Panc1 (cell line): ENCODE measurements around the gene CDK11B. TPM values are rescaled to one million over a fixed set of nuclear protein-coding genes. Genes with fewer than 3 reads are reported as not detected.

Experiments used
- ATAC-seq: fragments of 200-7000 bp; cut with Tn5 transposase; 2 replicates; pipeline ENCODE4 v1.9.1; 2020; ENCODE audit warnings: mild to moderate bottlenecking, moderate library complexity
- BruUV-seq: library from RNA; stranded (reverse); fragments of 400-500 nt; replicated peaks from 2 replicates; lab custom pipeline; 2021; lab: Mats Ljungman, UMichigan
- CTCF ChIA-PET: fragments of 300-600 bp; sonication (Branson Sonifier 250); formaldehyde crosslinking; loops from one replicate; lab custom pipeline; 2022; ENCODE audit warnings: antibody characterized with exemption; lab: Charles Lee
- POLR2A ChIA-PET: fragments of 300-600 bp; sonication (Branson Sonifier 250); formaldehyde crosslinking; loops from one replicate; lab custom pipeline; 2022; ENCODE audit warnings: antibody characterized with exemption; lab: Charles Lee
- DNase-seq: peaks from one replicate; pipeline ENCODE4 v3.0.0-alpha.2; 2010; ENCODE audit warnings: low read depth, low spot score
- H3K27ac ChIP-seq: 2 replicates; pipeline ENCODE4 v1.5.1; 2011; ENCODE audit warnings: mild to moderate bottlenecking, low read length, inconsistent platforms
- H3K27me3 ChIP-seq: fragments of 200-500 bp; sonication (Bioruptor generic); 2 replicates; pipeline ENCODE4 v1.6.0; 2014; ENCODE audit warnings: low read length, inconsistent platforms; ENCODE audit not compliant: control insufficient read depth, insufficient read depth
- H3K36me3 ChIP-seq: fragments of 200-500 bp; sonication (Bioruptor generic); 2 replicates; pipeline ENCODE4 v1.5.1; 2014; ENCODE audit warnings: inconsistent platforms, mild to moderate bottlenecking, low read length, moderate library complexity; ENCODE audit not compliant: control insufficient read depth, insufficient read depth
- H3K4me1 ChIP-seq: 2 replicates; pipeline ENCODE4 v1.5.1; 2011; ENCODE audit warnings: inconsistent platforms, mild to moderate bottlenecking, low read length, moderate library complexity; ENCODE audit not compliant: control insufficient read depth, insufficient read depth
- H3K4me3 ChIP-seq, 2 experiments: 2 replicates each; pipeline ENCODE4 v1.5.1; 2011 to 2012; ENCODE audit warnings: low read depth in 2 of 2, low read length in 2 of 2, mild to moderate bottlenecking in 2 of 2, inconsistent platforms in 1 of 2, moderate library complexity in 1 of 2
- H3K9me3 ChIP-seq: fragments of 200-500 bp; sonication (Bioruptor generic); 2 replicates; pipeline ENCODE4 v1.5.1; 2014; ENCODE audit warnings: low read depth, mild to moderate bottlenecking, inconsistent platforms, low read length, moderate library complexity; ENCODE audit not compliant: control insufficient read depth, insufficient read depth
- CTCF ChIP-seq: fragments of 450-650 bp; IDR thresholded peaks from 2 replicates; pipeline ENCODE4 v1.5.1; 2017; ENCODE audit warnings: mild to moderate bottlenecking
- POLR2AphosphoS5 ChIP-seq: IDR thresholded peaks from 2 replicates; pipeline ENCODE4 v1.6.1; 2012; ENCODE audit warnings: mild to moderate bottlenecking, low read depth, low read length, moderate library complexity
- REST ChIP-seq, 2 experiments: IDR thresholded peaks; 2 replicates each; pipeline ENCODE4 v1.6.1; 2011 to 2012; ENCODE audit warnings: low read depth in 2 of 2, control low read depth in 1 of 2, low read length in 1 of 2, mild to moderate bottlenecking in 1 of 2, moderate library complexity in 1 of 2; ENCODE audit not compliant: insufficient read depth in 1 of 2
- SIN3A ChIP-seq: IDR thresholded peaks from 2 replicates; pipeline ENCODE4 v1.6.1; 2012; ENCODE audit warnings: low read depth, mild to moderate bottlenecking, low read length, moderate library complexity, borderline replicate concordance; ENCODE audit not compliant: insufficient read depth
- TCF7L2 ChIP-seq: IDR thresholded peaks from 2 replicates; pipeline ENCODE4 v1.6.1; 2011; ENCODE audit warnings: mild to moderate bottlenecking, low read depth, low read length, inconsistent platforms
- in situ Hi-C: cut with HindIII; loops from 2 replicates; pipeline ENCODE4 v1.10.0; 2016; ENCODE audit warnings: low sequenced_read_pairs, low pct_unique_long_range_greater_than_20kb
- intact Hi-C: fragments of 100-400 bp; cut with micrococcal nuclease; formaldehyde crosslinking; loops from one replicate; pipeline ENCODE4 v1.10.0; 2022; ENCODE audit not compliant: unreplicated experiment
- total RNA-seq: library from RNA; stranded (reverse); gene quantifications from one replicate; pipeline ENCODE4 v1.2.1, GENCODE V29; 2021; ENCODE audit not compliant: unreplicated experiment

Gene CDK11B
- total RNA-seq, 1 experiment from 2014 or later = 36.5 TPM

GRCh38 chr1:1671365-1672119 is 12.7 kb upstream of the CDK11B start:
- H3K36me3 ChIP-seq = peaks cover 2% of the 10 kb centered on the region; the same call in 1 of the 2 replicates
- intact Hi-C loops (no loop called here), in situ Hi-C loops (no loop called here)
- no peaks in the 10 kb centered on the region for H3K9me3 ChIP-seq
- ATAC-seq (no peak), DNase-seq (no peak)
- TF ChIP-seq TCF7L2 (no peak), REST (IDR thresholded peaks at IDR 0.05; ENCODE audit: insufficient read depth in 1 of 2, low read depth in 2 of 2, low read length in 1 of 2) (no peak), CTCF (no peak), SIN3A (no peak), POLR2AphosphoS5 (no peak)
- ChIA-PET POLR2A (no interaction called here), CTCF (interaction anchor here (0.6 kb wide), 1 partner anchor 187 kb away, joined by 3 read pairs; no protein-coding TSS in a partner anchor)
- no peak overlapping the region for H3K27ac ChIP-seq
- no peaks in the 10 kb centered on the region for H3K4me1 ChIP-seq
- BruUV-seq = no TSS peak
- H3K27me3 ChIP-seq = no peaks in the 10 kb centered on the region
- no peak overlapping the region for H3K4me3 ChIP-seq

DNA sequence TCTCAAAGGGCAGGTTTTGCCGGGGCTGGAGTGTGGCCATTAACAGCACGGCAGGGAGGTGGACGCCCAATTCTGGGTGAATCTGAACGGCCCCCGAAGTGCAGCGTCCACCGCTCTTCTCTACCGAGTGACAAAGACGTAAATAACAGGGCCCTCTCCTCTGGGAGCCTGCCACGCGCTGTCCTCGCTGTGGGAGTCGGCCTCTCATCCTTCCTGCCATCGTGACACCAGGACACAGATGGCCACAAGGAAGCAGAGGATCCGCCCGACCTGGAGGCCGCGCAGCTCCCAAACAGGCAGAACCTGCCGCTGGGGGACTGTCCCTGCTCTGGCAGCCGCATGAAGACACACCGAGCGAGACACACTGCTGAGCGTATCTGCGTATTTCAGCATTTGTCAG is 12.1 kb upstream of the CDK11B start:
- Histone ChIP-seq H3K9me3 (no peaks in the 10 kb centered on the region), H3K36me3 (peaks cover 2% of the 10 kb centered on the region; the same call in 1 of the 2 replicates), H3K4me3 (no peak overlapping the region), H3K27me3 (no peaks in the 10 kb centered on the region), H3K27ac (no peak overlapping the region), H3K4me1 (no peaks in the 10 kb centered on the region)
- no TSS peak for BruUV-seq
- in situ Hi-C loops = no loop called here
- intact Hi-C loops = no loop called here
- no peak for ATAC-seq
- ChIA-PET POLR2A (no interaction called here), CTCF (interaction anchor here (0.6 kb wide), 1 partner anchor 188 kb away, joined by 3 read pairs; no protein-coding TSS in a partner anchor)
- TF ChIP-seq POLR2AphosphoS5 (no peak), TCF7L2 (no peak), SIN3A (no peak), REST (IDR thresholded peaks at IDR 0.05; ENCODE audit: insufficient read depth in 1 of 2, low read depth in 2 of 2, low read length in 1 of 2) (no peak), CTCF (no peak)
- DNase-seq = no peak
